ENCODE results near the gene ATF7. TPM values are rescaled to one million over a fixed set of nuclear protein-coding genes. Genes with fewer than 3 reads are reported as not detected.

ATF7 gene
- total RNA-seq, 1 experiment from 2014 or later = 44.3 TPM

DNA sequence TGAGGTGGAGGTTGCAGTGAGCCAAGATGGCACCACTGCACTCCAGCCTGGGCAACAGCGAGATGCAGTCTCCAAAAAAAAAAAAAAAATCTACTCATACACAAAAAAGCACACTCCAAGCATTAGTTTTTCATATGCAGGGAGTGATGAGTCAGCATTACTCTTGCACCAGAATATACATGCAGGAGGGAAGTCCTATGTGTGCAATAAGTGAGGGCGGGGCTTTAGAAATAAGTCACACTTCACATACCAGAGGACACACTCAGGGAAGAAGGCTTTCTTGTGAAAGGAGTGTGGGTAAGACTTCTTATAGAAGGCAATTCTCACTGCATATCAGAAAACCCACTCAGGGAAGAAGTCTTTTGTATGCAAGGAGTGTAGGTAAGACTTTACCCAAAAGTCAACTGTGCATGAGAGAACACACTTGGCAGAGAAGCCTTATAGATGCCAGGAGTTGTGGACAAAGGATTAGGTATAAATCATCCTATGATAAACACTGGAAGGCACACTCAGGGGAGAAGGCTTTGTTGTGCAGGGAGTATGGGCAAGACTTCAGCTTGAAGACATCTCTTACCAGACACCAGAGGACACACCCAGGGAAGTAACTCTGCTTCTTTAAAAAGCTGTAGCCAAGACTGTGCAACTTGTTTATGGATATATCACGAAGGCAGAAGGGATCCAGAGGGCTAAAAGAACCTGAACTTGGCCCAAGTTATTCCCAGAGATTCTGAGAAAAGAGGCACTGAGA, 50.5 kb downstream of the ATF7 start:
- ChIA-PET POLR2A (ENCODE audit: low non-redundant PET) (no interaction called here), CTCF (no interaction called here)
- Histone ChIP-seq H3K9me3 (ENCODE audit: low read depth, low read length, poor library complexity, severe bottlenecking) (no peaks in the 10 kb centered on the region), H3K27me3 (replicated peaks; ENCODE audit: insufficient read depth, low read depth, low read length, poor library complexity) (no peaks in the 10 kb centered on the region), H3K36me3 (ENCODE audit: insufficient read depth, low read length, poor library complexity, severe bottlenecking) (no peaks in the 10 kb centered on the region), H3K4me3 (ENCODE audit: low read depth, low read length, poor library complexity, severe bottlenecking) (no peak overlapping the region), H3K27ac (ENCODE audit: low read depth, low read length, poor library complexity, severe bottlenecking) (peak overlapping the region; percentile 38), H3K4me1 (ENCODE audit: insufficient read depth, low read length, poor library complexity, severe bottlenecking) (peaks cover 5% of the 10 kb centered on the region)
- intact Hi-C loops (cut with micrococcal nuclease; ENCODE audit: unreplicated experiment) = no loop called here
- DNase-seq (ENCODE audit: low spot score) = peak; percentile 51
- BruUV-seq (replicated peaks) = no TSS peak
- TF ChIP-seq, protein P1, sequence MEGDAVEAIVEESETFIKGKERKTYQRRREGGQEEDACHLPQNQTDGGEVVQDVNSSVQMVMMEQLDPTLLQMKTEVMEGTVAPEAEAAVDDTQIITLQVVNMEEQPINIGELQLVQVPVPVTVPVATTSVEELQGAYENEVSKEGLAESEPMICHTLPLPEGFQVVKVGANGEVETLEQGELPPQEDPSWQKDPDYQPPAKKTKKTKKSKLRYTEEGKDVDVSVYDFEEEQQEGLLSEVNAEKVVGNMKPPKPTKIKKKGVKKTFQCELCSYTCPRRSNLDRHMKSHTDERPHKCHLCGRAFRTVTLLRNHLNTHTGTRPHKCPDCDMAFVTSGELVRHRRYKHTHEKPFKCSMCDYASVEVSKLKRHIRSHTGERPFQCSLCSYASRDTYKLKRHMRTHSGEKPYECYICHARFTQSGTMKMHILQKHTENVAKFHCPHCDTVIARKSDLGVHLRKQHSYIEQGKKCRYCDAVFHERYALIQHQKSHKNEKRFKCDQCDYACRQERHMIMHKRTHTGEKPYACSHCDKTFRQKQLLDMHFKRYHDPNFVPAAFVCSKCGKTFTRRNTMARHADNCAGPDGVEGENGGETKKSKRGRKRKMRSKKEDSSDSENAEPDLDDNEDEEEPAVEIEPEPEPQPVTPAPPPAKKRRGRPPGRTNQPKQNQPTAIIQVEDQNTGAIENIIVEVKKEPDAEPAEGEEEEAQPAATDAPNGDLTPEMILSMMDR (conservative IDR thresholded peaks at IDR 0.05; ENCODE audit: low read depth, low read length) = no peak
- no peak for TF ChIP-seq EZH2 (IDR thresholded peaks at IDR 0.05; ENCODE audit: borderline replicate concordance, low read depth, low read length, poor library complexity, severe bottlenecking)

DNA sequence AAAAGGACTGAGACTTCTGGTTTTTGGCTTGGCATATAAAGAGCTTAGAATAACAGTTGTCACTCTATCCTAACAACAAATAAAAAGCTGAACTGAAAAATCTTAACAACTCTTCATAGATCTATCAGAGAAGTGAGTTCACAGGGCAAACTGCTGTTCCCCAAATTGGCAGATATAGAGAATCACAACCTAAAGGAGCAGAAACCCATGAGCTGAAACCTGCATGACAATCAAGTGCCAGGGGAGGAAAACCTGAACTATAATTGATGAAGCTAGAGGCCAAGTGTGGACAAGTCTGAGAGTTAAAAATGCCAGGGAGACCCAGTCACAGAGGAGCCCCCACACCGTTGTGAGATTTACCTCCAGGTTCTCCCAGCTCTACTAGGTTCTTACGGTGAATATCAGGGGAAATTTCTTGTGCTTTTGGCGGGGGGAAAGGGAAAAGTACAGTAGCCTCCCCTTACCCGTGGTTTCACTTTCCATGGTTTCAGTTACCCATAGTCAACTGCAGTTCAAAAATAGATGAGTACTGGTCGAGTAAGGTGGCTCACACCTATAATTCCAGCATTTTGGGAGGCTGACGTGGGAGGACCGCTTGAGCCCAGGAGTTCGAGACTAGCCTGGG, 53.9 kb downstream of the ATF7 start:
- TF ChIP-seq, protein P1 (conservative IDR thresholded peaks at IDR 0.05; ENCODE audit: low read depth, low read length) = no peak
- TF ChIP-seq EZH2 (IDR thresholded peaks at IDR 0.05; ENCODE audit: borderline replicate concordance, low read depth, low read length, poor library complexity, severe bottlenecking) = no peak
- no TSS peak for BruUV-seq (replicated peaks)
- Histone ChIP-seq H3K27ac (ENCODE audit: low read depth, low read length, poor library complexity, severe bottlenecking) (no peak overlapping the region), H3K4me3 (ENCODE audit: low read depth, low read length, poor library complexity, severe bottlenecking) (no peak overlapping the region), H3K36me3 (ENCODE audit: insufficient read depth, low read length, poor library complexity, severe bottlenecking) (no peaks in the 10 kb centered on the region), H3K9me3 (ENCODE audit: low read depth, low read length, poor library complexity, severe bottlenecking) (no peaks in the 10 kb centered on the region), H3K4me1 (ENCODE audit: insufficient read depth, low read length, poor library complexity, severe bottlenecking) (peaks cover 10% of the 10 kb centered on the region), H3K27me3 (replicated peaks; ENCODE audit: insufficient read depth, low read depth, low read length, poor library complexity) (no peaks in the 10 kb centered on the region)
- CTCF ChIA-PET = interaction anchor here (0.7 kb wide), 1 partner anchor 228 kb away, joined by 4 read pairs; no protein-coding TSS in a partner anchor
- POLR2A ChIA-PET (ENCODE audit: low non-redundant PET) = interaction anchor here (0.6 kb wide), 1 partner anchor 900 kb away, joined by 3 read pairs; no protein-coding TSS in a partner anchor
- DNase-seq (ENCODE audit: low spot score) = no peak
- intact Hi-C loops (cut with micrococcal nuclease; ENCODE audit: unreplicated experiment) = no loop called here

DNA sequence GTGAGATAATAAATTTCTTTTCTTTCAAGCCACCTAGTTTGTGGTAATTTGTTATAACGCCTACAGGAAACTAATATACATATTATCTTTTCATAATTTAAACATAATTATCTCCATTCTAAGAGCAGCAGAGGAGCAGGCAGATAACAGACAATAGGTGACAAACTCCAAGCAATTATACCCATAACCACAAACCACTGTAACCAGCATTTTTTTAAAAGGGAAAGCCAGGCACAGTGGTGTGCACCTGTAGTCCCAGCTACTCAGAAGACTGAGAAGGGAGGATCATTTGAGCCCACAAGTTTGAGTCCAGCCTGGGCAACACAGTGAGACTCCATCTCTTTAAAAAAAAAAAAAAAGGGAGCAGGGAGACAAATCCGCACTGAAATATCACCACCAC, 54.9 kb downstream of the ATF7 start:
- ChIA-PET CTCF (no interaction called here), POLR2A (ENCODE audit: low non-redundant PET) (no interaction called here)
- no peak overlapping the region for H3K4me3 ChIP-seq (ENCODE audit: low read depth, low read length, poor library complexity, severe bottlenecking)
- H3K4me1 ChIP-seq (ENCODE audit: insufficient read depth, low read length, poor library complexity, severe bottlenecking) = peaks cover 10% of the 10 kb centered on the region
- no peak for DNase-seq (ENCODE audit: low spot score)
- intact Hi-C loops (cut with micrococcal nuclease; ENCODE audit: unreplicated experiment) = no loop called here
- H3K36me3 ChIP-seq (ENCODE audit: insufficient read depth, low read length, poor library complexity, severe bottlenecking) = no peaks in the 10 kb centered on the region
- TF ChIP-seq EZH2 (IDR thresholded peaks at IDR 0.05; ENCODE audit: borderline replicate concordance, low read depth, low read length, poor library complexity, severe bottlenecking) = no peak
- TF ChIP-seq, protein P1 (conservative IDR thresholded peaks at IDR 0.05; ENCODE audit: low read depth, low read length) = no peak
- no peak overlapping the region for H3K27ac ChIP-seq (ENCODE audit: low read depth, low read length, poor library complexity, severe bottlenecking)
- no TSS peak for BruUV-seq (replicated peaks)
- H3K9me3 ChIP-seq (ENCODE audit: low read depth, low read length, poor library complexity, severe bottlenecking) = no peaks in the 10 kb centered on the region
- H3K27me3 ChIP-seq (replicated peaks; ENCODE audit: insufficient read depth, low read depth, low read length, poor library complexity) = no peaks in the 10 kb centered on the region
